ENCODE data around the gene C2orf81.
"Not testable (repeated sequence)": the region's sequence is repeated elsewhere in the genome, so short reads cannot be mapped to it uniquely, and the experiment has no call there.

Gene C2orf81

DNA sequence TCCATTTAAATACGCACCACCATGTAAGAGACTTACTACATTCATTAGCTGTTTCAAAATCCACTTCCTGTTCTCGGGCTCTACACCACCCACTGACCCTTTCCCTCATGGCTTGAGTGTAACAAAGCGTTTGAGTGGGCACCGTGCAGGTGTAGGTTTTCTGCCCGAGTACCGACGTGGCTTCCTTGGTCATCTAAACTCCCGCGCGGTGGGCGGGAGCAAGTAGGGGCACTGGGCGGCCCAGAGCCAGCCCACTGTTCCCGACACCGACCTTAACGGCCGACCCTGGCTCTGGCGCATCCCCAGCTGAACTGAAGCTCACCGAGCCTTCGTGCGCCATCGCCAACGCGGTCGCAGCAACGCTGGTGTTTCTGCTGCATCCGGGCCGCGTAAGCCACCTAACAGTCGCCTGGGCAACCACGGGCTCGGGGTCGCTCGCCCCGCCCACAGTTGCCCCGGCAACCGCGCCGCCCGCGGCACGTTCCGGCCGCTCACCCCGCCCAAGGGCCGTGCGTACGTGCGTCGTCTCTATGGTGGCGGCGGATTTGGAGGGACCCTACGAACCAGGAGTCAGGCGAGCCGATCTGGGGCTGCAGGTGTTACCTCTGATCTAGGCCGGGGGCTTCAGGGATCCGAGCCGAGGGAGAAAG, at the start of gene C2orf81, which contains the start of gene WDR54:
TSS of gene C2orf81 (minus strand) at position 399 of the 650 bp plus-strand sequence. CDS start at position 340, 59 bp downstream.
TSS of gene WDR54 (plus strand) at position 510 of the 650 bp plus-strand sequence. CDS start 424 bp downstream, outside the sequence.
- peak; percentile 83 for DNase-seq

- DNase-seq: not testable (repeated sequence)
Measured at GRCh38 chr2:74470742-74471141, 49.3 kb upstream of the C2orf81 start.

DNA sequence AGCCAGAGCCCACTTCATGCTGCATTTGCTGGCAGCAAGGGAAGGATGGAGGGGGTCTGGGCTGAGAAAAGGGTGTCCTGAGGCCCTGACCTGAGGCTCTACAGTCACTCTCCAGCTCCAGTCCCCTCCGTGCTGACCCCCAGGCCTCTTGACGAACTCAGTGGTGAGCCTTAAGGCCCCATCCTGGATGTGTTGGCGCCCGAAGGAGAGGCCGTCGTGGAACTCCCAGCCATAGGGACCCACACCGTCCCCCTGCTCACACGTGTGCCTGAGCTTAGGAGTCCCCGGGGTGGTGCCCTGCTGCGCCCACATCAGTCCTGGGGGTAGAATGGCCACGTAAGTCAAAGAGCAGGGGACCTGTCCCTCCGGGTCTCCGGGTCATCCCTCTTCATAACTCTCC, 43.0 kb upstream of the C2orf81 start:
- DNase-seq: no peak

DNA sequence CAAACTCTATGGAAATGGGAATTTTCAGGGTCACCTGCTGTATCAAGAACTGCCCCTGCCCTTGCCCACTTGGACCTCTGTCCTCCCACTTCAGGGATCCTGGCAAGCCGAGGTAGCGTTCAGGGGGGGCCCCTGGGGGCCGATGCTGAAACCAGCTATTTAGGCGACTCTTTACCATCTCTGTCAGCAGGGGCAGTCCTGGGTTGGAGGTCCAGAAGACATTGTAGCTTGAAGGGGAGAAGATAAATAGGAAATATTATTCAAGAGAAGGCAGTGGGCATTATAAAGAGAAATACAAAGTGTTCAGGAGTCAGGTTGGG, 41.3 kb upstream of the C2orf81 start:
- DNase-seq: no peak

GRCh38 chr2:74462054-74462785, 40.8 kb upstream of the C2orf81 start:
- DNase-seq: no peak

DNA sequence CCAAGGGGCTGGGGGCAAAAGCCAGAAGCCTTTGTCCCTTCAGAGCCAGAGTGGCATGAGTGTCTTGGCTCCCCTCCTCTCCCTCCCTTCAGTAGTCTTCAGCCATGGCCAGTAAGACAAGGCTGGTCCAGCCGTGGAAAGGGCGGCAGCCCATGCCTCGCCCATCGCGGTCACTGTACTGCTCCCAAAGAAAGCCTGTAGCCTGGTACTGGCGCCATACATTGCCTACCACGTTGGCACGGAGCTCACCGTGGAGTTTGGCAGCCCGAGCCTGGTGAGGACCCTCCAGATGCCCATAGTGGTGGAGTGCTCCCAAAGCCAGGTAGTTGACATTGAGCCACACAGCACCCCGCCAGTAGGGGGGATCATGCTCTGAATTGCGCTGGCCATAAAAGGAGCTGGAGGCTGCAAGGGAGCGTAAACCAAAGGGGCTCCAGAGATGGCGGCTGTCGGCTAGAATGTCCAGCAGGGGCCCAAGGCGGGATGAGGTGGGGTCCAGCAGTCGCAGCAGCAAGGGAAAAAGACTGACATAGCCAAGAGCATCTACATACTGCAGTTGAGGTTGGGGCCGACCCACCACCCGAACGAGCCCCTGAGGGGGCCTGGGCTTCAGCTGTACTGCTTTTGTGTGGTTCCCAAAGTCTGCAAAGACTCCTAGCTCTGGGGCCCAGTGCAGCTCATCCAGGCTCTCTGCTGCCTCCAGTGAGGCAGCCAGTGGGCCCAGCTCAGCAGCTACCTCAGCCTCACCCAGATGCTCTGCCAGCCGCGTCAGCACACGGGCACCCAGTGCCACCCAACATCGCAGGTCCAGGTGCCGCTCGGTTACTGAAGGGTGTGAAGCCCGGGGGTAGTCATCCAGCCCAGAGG, 40.0 kb upstream of the C2orf81 start:
- DNase-seq: no peak

DNA sequence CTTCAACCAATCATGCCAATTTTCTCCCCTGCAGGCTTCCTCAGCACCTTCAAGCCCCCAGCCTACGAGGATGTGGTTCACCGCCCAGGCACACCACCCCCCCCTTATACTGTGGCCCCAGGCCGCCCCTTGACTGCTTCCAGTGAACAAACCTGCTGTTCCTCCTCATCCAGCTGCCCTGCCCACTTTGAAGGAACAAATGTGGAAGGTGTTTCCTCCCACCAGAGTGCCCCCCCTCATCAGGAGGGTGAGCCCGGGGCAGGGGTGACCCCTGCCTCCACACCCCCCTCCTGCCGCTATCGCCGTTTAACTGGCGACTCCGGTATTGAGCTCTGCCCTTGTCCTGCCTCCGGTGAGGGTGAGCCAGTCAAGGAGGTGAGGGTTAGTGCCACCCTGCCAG, 38.8 kb upstream of the C2orf81 start:
- not testable (repeated sequence) for DNase-seq

DNA sequence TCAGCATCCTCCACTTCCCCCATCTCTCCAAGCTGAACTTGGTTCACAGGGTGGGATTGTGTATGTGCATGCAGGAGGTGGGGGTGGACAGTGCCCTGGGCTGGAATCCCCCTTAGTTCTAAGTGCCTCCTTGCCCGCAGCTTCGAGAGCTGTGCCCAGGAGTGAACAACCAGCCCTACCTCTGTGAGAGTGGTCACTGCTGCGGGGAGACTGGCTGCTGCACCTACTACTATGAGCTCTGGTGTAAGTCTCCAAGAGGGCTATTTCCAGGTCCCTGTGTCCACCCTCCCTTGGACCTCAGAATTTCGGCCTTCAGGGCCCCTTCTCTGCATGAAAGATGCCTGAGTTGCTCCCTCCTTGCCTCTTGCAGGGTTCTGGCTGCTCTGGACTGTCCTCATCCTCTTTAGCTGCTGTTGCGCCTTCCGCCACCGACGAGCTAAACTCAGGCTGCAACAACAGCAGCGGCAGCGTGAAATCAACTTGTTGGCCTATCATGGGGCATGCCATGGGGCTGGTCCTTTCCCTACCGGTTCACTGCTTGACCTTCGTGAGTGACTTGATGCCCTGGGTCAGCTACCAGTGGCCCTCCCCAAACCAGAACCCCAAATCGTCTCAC, 38.2 kb upstream of the C2orf81 start:
- DNase-seq: not testable (repeated sequence)

DNA sequence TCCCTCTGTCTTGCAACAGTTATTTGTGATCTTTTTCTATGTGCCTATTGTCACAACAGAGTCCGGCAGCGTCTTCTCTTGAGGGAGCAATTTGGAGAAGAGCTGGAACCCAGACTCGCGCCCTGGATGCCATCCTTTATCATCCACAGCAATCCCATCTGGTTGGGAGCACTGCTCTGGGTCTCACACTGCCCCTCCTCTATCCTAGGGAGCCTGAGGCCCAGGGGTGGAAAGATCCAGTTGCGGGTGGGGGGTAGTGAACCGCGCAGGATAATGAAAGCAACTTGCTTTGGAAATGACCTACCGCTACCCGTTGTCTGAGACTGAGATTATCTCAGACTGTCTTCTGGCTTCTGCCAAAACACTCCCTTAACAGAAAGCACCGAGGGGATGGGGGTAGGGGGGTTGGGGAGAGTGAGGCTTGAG, 37.5 kb upstream of the C2orf81 start:
- no peak for DNase-seq

DNA sequence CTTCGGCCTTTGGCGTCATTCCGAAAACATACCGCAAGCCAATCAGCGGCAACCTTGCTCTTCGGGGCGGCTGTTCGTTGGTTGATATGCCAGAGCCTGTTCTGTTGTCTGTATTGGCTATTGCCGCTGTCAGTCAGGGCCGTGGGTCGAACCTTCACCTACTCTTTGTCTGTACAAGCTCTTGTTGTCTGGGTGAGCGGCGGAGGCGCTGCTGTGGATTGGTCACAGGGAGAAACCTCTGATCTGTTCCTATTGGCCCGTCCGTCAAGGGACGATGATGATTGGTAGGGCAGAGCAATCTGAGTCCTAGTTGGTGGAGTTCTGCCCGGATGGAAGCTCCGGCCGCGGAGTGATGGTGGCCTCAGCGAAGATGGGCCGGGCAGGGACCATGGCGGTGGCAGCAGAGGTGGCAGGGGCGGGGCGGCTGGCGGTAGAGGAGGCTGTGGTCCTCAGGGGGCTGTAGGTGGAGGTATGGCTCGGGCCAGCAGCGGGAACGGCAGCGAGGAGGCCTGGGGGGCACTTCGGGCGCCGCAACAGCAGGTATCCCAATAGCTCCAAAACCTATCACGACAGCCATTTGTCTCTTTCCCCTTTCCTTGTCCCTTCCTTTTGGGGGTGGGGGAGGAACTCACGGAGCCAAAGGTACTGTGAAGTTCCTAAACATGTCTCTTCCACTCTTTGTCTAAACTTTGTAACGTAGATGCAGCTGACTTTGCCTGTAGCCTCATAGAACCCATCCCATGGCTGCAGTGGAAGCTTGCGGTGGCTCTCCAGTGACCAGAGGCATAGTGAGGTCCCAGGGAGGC, 36.9 kb upstream of the C2orf81 start, which contains the start of gene WBP1:
TSS of gene WBP1 (plus strand) at position 307 of the 806 bp plus-strand sequence. CDS start at position 472, 165 bp downstream.
- peak; percentile 100 for DNase-seq

DNA sequence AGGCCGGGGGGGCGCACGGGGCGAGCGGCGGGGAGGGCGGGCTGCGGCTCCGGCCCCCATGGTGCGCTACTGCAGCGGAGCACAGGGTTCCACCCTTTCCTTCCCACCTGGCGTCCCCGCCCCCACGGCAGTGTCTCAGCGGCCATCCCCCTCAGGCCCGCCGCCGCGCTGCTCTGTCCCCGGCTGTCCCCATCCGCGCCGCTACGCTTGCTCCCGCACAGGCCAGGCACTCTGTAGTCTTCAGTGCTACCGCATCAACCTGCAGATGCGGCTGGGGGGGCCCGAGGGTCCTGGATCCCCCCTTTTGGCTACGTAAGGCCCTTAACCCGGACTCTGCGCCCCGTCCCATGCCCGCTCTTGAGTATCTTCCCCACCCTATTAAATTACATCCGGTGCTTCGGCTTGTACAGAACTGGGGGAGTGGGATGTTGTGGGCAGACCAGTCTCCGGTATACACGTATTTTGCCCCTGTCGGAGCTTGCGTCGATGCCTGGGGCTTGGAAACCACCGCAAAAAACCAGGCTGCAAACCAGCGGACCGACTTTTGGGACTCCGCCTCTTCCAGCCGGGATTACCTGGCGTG, 36.2 kb upstream of the C2orf81 start:
- no peak for DNase-seq

- no peak for DNase-seq
Measured at GRCh38 chr2:74457129-74457548, 35.7 kb upstream of the C2orf81 start.

DNA sequence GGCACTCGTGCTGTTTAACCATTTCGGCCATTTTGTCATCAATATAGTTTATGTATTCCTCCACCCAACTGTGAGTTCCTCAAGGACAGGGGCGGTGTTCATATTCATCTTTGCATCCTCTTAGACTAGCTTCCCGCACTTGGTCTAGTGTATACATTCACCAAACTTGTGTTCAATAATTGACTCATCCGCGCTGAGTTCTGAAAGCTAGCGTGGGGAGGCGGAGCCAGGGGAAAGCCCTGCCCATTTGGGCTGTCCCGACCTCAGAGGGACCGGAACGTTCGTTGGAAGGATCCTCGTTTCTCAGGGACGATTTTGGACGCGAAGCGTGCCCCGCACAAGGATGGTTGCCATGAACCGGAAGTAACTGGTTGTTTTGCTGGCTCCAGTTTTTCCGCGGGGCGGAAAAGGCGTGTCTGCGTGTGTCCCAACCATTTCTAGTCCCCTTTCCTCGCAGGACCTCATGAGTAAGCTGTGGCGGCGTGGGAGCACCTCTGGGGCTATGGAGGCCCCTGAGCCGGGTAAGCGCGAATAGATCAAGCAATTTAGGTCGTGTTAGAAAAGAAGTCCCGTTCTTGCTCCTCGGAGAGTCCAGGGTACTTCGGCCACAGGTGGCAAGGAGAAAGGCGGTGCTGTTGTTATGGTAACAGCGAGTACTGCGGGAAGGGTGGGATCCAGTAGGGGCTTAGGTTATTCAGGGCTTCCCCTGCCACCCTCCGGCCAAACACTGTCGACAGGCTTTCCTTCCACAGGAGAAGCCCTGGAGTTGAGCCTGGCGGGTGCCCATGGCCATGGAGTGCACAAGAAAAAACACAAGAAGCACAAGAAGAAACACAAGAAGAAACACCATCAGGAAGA, 33.5 kb upstream of the C2orf81 start, which contains the start of gene INO80B:
TSS of gene INO80B (plus strand) at position 434 of the 858 bp plus-strand sequence. CDS start at position 464, 30 bp downstream.
- DNase-seq: peak; percentile 98

GRCh38 chr2:74450570-74451190, 29.3 kb upstream of the C2orf81 start:
- DNase-seq: no peak

GRCh38 chr2:74448771-74449170, 27.4 kb upstream of the C2orf81 start:
- DNase-seq: no peak

- DNase-seq: no peak
Measured at GRCh38 chr2:74447230-74447999, 26.0 kb upstream of the C2orf81 start.

DNA sequence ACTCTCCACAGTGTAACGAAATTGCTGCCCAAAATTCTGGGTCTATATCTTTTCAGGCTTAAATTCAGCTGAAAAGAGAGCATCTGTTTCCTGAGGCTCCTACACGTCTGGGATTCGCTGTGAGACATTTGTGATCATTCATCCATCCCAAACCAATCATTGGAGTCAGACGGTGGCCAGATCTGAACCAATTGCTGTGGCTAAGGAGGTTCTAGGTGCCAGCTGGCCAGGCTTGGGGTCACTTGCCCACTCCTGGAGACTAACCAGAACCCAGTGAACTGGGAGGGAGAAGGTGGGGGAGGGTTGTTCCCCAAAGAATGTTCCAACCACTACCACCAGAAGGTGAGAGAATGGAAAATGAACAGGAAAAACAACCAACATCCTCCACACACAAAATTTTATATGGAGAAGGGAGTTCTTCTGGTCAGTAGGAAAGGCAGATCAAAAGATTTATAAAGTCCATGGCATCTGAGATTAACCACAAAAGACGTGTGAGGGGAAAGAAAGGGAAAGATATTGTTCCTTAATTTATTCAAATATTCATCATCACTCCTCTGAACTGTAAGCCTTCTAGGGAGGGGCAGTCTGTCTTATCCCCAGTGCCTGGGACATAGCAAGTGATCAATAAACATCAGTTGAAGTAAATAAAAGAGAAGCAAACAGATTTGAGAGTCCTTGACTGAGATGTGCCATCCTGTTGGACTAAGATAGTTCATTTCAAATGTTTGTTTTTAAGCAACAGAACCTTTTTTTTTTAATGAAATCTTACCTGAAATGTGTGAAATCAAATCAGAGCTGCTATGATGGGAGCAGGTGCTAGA, 23.3 kb upstream of the C2orf81 start:
- DNase-seq: no peak

All from fibroblast of upper back skin (primary cell).